Stimulated activated CD8-positive, alpha-beta memory T cell treated with anti-CD3 and anti-CD28 coated beads, Interleukin-4, amount 100 ng/mL, for 4 hours (primary cell): ENCODE results near the gene ZNF496.

Source experiments
- DNase-seq, 2 donors: peaks; one replicate each; pipeline ENCODE4 v3.0.0-alpha.2; 2020; ENCODE audit warnings: low read depth in 2 of 2, low spot score in 1 of 2

Gene ZNF496

GRCh38 chr1:247329097-247329617, 2.5 kb downstream of the ZNF496 start:
- DNase-seq, result no peak

DNA sequence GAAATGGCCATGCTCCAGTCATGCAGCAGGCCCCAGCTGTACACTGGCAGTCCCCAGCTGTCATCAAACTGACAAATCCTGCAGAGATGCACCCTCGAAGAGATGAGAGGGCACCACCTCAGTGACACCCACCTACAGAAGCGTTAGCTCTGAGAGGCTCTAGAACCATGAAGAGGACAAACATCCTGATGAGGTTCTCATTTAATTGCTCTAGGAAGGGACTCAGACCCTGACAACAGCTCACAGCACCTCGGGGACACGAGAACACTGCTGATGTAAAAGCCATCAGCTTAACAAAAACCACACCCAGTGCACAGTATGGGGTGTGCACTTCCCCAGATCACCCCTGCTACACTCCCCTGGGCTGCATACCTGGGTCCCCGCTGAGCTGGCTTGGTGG, 3.4 kb downstream of the ZNF496 start:
- no peak for DNase-seq

DNA sequence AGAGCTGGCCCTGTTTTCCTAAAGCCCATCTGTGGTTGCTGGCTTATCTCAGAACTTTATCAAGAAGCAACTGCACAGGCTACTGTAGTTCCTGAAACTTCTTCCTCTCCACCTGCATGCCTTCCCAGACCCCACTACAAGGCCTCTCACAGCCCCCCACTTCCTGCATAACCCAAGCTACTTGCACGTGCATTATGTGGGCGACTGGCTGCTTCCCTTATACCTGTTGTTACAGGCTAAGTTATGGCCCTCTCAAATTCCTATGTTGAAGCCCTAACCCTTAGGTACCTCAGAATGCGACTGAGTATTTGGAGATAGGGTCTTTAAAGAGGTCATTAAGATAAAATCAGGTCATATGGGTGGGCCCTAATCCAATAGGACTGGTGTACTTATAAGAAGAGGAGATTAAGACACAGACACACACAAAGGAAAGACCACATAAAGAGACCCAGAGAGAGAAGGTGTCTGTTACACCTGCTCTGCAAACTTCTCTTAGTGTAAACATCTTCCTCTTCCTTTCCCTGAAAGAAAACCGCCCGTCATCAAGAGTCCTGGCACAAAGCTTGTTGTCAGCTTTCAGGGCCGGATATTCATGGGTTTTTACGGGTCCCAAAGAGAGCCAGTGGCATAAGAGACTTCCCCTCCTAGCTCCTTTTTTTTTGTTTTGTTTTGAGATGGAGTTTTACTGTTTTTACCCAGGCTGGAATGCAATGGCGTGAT, 5.1 kb downstream of the ZNF496 start:
- DNase-seq, result no peak

GRCh38 chr1:247324923-247325322, 6.7 kb downstream of the ZNF496 start:
- no peak for DNase-seq

- DNase-seq, result no peak
These were observed 7.4 kb downstream of the ZNF496 start for GRCh38 chr1:247324204-247324787.

GRCh38 chr1:247322849-247323586, 8.6 kb downstream of the ZNF496 start:
- no peak for DNase-seq

GRCh38 chr1:247322442-247322841, 9.2 kb downstream of the ZNF496 start:
- DNase-seq, result no peak

- no peak for DNase-seq
These were observed 14.0 kb downstream of the ZNF496 start for GRCh38 chr1:247317702-247318101.

GRCh38 chr1:247316590-247317197, 15.0 kb downstream of the ZNF496 start:
- no peak for DNase-seq

GRCh38 chr1:247304031-247304430, 27.6 kb downstream of the ZNF496 start:
- no peak for DNase-seq

GRCh38 chr1:247303216-247303615, 28.5 kb downstream of the ZNF496 start:
- DNase-seq, result no peak

DNA sequence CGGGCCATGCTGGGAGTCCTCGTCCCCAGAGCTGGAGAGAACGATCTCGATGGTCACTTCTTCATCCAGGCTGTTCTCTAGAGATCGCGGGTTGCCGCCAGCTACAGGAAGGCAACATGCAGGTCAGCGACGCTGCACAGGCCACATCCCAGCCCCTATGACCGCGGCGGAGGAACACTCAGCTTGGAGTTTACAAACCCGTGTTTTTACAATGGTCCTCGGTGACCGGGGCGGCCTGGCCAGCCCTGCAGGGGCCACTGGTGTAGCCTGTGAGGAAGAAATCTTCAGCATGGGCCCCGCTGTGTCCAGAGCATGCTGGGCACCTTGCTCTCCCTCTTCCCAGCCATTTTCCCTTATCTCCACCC, 30.5 kb downstream of the ZNF496 start:
- DNase-seq, result no peak

- DNase-seq, result no peak
These were observed 31.0 kb downstream of the ZNF496 start for GRCh38 chr1:247300491-247301175.

DNA sequence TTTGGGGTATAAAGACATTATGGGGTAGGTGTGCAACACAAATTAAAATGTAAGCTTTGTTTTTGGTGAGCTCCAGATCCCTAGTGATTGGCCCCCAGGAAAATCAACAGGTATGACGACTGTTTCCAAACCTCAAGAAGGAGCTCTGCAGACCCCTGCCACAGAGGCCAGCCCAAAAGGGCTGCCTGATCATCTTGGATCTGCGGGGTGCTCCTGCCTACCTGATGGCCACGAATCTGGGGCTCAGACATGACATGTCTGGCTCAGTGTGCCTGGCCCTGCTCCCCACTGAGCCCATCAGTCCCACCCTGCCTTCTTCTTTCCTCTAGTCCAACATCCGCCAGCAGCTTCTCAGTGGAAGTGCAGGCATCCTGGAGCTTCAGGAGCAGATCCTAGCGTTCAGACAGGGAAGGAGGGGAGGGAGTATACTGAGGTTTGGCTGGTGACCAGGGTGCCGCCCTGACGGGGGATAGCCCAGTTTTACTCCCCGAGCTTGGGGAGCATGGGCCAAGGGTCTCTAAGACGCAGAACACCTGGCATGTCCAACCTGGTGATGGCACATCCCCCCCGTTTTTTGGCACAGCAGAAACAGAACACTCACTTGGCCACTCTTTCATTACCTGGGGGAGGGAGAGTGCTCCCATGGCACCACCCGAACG, 31.8 kb downstream of the ZNF496 start:
- no peak for DNase-seq

DNA sequence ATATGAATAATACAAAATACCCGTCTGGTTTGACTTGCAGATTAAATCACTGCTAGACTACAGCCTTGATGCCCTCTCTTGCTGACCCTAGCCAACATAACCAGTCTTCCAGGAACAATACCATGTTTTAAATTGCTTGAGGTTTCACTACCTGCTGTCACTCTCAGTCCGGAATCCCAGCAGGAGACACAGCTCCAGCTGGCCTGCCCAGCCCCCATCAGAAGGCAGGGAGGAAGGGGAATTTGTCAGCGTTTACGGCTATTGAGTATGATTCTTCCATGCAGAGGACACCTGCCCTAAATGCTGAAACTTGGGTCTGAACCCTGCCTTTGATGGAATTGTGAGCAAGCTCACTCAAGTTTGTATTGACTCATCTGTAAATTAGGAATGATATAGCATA, 33.0 kb downstream of the ZNF496 start:
- DNase-seq, result no peak

GRCh38 chr1:247298124-247298481, 33.6 kb downstream of the ZNF496 start:
- no peak for DNase-seq

DNA sequence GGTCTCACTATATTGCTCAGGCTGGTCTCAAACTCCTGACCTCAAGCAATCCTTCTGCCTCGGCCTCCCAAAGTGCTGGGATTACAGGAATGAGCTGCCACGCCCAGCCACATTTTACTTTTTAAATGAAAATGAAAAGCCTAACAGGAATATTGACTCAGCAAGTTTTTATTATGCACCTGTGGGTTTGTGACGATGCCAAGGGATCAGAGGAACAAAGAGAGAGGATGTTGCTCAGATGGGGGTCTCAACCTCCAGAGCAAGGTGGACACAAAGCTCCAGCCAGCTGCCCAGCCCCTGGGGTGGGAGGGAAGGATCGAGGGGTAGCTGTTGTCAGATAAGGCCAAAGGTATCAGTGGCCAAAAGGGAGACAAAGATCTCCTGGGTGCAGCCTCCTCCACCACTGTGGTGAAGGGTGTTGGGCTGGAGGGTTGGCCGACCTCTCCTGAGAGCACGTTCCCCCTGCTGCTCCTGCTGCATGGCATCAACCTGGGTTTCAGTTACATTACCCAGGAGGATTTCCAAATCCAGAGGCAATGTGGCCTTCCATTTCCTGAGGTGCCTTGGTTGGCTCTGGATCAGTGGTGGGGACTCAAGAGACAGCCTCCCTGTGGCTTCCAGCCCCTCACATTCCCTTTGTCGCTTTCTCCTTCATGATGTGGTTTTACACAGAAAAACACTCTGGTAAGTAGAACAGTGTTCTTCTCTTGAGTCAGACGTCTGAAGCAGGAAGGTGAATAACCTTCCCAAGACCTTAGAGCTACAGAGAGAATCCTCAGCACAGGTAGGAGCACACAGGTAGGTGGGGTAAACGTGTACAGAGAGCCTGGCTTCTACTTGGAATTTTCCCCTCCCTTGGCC, 34.2 kb downstream of the ZNF496 start:
- DNase-seq, result no peak

GRCh38 chr1:247296599-247297180, 35.0 kb downstream of the ZNF496 start:
- no peak for DNase-seq

DNA sequence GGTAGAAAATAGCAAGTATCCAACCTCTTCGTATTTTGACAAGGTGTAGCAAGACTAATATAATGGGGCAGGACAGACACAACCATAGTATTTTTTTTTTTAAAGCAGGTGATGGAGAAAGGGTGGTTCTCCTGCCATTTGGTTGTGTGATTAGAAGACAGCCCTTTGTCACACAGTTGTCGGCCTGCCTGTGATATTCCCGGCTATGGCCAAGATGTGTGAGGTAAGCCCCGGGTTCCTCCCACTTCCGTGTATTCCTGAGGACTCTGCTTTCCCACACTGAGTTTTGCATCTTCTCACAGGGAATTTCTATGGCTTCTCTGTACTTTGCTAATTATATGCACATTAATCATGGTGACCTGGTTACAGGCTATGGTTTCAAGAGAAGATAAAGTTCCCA, 35.9 kb downstream of the ZNF496 start:
- no peak for DNase-seq
